Stimulated activated CD8-positive, alpha-beta memory T cell treated with anti-CD3 and anti-CD28 coated beads, Interleukin-7, amount 100 ng/mL, for 48 hours (primary cell): ENCODE data around the gene TESK2.

Experiments
- DNase-seq, 2 donors: peaks; one replicate each; pipeline ENCODE4 v3.0.0-alpha.2; 2020; ENCODE audit warnings: low read depth in 1 of 2; ENCODE audit errors: extremely low read depth in 1 of 2

TESK2 gene

GRCh38 chr1:45314266-45314665, 176.7 kb downstream of the TESK2 start:
- no peak for DNase-seq

DNA sequence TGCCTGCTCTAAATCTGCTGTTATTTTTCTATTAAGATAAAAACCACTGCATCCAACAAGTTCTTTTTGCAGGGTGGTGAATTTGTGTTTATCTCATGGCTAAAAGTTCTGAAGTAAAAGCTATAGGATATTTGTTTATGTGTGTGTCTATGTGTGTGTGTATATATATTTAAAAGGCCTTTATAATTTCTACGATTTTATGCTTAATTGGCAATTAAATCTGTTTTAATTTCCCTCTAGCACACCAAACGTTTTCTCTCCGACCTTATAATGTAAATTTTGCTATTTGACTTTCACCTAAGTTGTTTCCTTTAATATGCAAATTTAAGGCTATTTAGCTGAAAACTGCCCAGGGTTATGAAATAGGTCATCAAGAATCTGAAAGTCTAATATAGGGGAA, 184.1 kb downstream of the TESK2 start:
- no peak for DNase-seq

DNA sequence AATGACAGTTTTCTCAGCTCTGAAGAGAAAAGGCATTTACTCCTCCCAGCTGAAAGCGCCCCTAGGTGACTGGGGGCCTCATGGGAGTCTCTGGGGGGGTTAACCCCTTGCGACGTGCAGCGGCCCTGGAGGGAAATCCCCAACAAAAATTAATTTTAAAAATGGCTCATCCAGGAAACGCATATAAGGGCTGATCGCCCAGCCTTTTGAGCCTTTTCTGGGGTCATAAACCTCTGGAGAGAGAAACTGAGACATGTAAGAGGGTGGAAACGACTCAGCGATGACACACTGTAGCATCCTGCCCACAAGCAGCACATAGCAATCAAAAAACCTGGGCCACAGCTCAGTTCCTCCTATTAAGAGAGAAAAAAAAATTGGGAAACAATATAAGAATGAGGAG, 184.6 kb downstream of the TESK2 start:
- peak in 1 of 2 donors; percentile 69 for DNase-seq

DNA sequence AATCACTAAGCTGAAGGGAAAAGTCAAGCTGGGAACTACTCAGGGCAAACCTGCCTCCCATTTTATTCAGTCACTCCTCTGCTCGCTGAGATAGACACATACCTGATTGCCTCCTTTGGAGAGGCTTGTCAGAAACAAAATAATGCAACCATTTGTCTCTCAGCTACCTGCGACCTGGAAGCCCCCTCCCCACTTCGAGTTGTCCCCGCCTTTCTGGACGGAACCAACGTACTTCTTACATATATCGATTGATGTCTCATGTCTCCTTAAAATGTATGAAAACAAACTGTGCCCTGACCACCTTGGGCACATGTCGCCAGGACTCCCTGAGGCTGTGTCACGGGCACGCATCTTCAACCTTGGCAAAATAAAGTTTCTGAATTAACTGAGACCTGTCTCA, 185.7 kb downstream of the TESK2 start:
- DNase-seq: no peak

GRCh38 chr1:45304311-45305081, 186.5 kb downstream of the TESK2 start:
- DNase-seq: no peak

DNA sequence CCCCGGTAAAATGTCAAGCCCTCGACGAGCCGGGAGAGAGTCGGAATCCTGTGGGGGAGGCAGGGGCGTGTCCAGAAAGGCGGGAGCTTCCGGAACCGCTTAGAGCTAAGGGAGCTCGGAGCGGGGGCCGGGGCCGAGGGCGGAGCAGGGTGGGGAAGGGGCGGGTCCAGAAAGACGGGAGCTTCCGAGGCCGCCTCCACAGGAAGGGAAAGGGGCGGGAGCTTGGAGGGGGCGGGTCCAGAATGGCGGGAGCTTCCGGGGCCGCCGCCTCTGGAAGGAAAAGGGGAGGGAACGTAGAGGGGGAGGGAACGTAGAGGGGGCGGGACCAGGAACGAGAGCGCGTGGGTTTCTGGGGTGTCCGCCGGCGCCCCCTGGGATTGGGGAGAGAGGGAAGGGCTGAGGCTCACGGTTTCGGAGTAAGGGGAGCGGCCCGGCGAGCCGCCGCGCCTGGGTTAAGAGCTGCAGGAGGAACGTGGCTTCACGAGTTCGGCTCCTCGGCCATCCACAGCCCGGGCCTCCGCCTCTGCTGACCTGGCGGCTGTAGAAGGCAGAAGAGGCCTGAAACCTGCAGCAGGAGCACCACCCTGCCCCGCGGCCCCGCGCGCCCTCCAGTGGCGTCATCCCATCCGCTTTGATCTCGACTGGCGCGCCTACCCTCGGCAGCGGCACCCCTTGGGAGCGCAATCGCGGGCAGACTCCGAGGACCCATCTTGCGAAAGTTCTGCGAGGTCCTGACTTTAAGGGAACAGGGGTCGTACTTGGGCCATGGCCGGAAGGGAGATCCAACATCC, 187.2 kb downstream of the TESK2 start:
- peak; percentile 98 to 99 for DNase-seq

GRCh38 chr1:45302505-45303150, 188.3 kb downstream of the TESK2 start:
- no peak for DNase-seq

GRCh38 chr1:45300669-45300997, 190.3 kb downstream of the TESK2 start:
- no peak for DNase-seq

- peak in 1 of 2 donors; percentile 24 for DNase-seq
These were observed 190.8 kb downstream of the TESK2 start for GRCh38 chr1:45299981-45300668.

DNA sequence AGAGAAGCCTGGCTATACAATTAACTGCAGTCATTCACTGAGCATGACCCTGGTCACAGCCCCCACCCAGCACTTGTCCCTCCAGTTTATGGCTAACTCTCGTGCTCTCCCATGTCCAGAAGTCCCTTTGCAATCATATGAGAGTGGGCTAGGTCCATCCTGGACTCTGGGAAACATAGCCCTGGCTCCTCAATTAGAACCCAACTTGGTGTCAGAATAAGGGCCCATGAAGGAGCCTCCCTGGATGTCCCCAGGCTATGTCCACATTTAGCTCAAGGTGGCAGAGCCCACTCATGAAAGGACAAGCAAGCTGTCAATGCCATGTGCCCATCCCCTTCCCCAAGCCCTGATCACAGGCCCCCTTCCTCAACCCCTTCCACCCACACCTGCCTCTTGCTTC, 191.7 kb downstream of the TESK2 start:
- DNase-seq: no peak

DNA sequence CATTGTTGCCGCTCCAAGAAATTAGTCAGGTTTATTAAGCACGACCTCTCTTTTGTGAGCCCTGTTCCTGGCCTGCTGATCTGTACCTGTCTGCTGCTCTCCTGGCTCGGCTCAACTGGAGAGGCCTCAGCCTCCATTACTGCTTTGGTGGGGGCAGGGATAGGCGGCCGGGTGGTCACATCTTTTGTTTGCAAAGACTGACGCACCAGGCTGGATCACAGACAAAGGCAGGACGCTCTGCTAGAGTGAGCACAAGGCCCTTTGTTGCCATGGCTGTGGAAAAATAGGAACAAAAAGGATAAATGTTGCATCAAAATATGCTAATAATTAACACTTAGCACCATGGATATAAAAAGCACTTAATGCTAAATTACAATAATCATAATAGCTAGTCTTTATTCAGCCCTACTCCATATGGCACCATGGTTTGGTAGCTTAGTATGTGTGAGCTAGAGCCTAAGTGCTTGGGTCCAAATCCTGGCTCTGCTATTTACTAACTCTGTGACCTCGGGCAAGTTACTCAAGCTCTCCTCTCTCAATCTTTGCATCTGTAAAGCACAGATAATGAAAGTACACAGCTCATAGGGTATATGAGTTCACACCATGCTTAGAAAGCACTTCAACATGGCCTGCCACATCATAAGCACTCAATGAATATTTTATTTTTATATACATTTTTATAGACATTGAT, 193.2 kb downstream of the TESK2 start:
- no peak for DNase-seq
